Activated naive CD8-positive, alpha-beta T cell treated with anti-CD3 and anti-CD28 coated beads, Interleukin-2, amount 50 U/mL, for 24 hours (primary cell): Measurements from ENCODE around the gene MET.
A peak's percentile ranks its signal among the peaks of the same experiment; 100 is the strongest.
"Not testable (repeated sequence)": the region's sequence is repeated elsewhere in the genome, so short reads cannot be mapped to it uniquely, and the experiment has no call there.

Experiments used
- ATAC-seq: fragments of 150-1000 bp; cut with Tn5 transposase; one replicate; pipeline ENCODE4 v1.10.0; 2021
- DNase-seq: peaks from one replicate; pipeline ENCODE4 v3.0.0; 2021
- H3K27ac Mint-ChIP-seq: one replicate; pipeline ENCODE4 v1.8.0; 2021; ENCODE audit warnings: mild to moderate bottlenecking, mixed read lengths
- H3K27me3 Mint-ChIP-seq: one replicate; pipeline ENCODE4 v1.8.0; 2021; ENCODE audit warnings: mixed read lengths
- H3K36me3 Mint-ChIP-seq: one replicate; pipeline ENCODE4 v1.8.0; 2021; ENCODE audit warnings: low read depth, mixed read lengths
- H3K4me1 Mint-ChIP-seq: one replicate; pipeline ENCODE4 v1.8.0; 2021; ENCODE audit warnings: mixed read lengths
- H3K4me3 Mint-ChIP-seq: one replicate; pipeline ENCODE4 v1.8.0; 2021; ENCODE audit warnings: mild to moderate bottlenecking, moderate library complexity, mixed read lengths
- H3K9me3 Mint-ChIP-seq: one replicate; pipeline ENCODE4 v1.8.0; 2021; ENCODE audit warnings: mixed read lengths

MET gene

DNA sequence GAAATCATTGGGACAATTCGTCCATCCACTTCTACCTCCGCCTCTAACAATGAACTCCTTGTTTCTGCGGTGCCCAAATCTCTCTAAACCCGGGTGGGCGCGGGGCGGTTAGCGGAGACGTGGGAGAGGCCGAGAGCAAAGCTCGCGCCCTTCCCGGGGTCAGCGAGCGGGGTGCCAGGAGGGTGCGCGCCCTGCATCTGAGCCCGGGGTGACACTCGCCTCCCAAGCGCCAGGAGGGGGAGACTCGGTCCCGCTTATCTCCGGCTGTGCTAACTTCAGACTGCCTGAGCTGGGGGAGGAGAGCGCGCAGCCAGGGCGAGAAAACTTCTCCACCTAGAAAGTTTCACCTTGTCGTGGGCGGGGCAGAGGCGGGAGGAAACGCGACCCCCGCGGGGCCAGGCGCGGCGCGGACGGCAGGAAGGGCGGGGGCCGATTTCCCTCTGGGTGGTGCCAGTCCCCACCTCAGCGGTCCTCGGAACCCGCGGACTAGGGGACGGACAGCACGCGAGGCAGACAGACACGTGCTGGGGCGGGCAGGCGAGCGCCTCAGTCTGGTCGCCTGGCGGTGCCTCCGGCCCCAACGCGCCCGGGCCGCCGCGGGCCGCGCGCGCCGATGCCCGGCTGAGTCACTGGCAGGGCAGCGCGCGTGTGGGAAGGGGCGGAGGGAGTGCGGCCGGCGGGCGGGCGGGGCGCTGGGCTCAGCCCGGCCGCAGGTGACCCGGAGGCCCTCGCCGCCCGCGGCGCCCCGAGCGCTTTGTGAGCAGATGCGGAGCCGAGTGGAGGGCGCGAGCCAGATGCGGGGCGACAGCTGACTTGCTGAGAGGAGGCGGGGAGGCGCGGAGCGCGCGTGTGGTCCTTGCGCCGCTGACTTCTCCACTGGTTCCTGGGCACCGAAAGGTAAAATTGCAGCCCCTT lies at the start of gene MET:
Gene MET, plus strand, starts transcription at position 516 of the 915 bp plus-strand sequence. CDS start 26,889 bp downstream, outside the sequence.
- H3K4me3 Mint-ChIP-seq: peak within 1 kb of the TSS; percentile 72
- no peak within 1 kb of the TSS for H3K27ac Mint-ChIP-seq
- no peaks in the 10 kb centered on the region for H3K9me3 Mint-ChIP-seq
- peaks cover 69% of the 10 kb centered on the region for H3K27me3 Mint-ChIP-seq
- no peaks in the 10 kb centered on the region for H3K36me3 Mint-ChIP-seq
- peaks cover 7% of the 10 kb centered on the region for H3K4me1 Mint-ChIP-seq
- peak; percentile 55 for DNase-seq
- peak; percentile 95 for ATAC-seq

DNA sequence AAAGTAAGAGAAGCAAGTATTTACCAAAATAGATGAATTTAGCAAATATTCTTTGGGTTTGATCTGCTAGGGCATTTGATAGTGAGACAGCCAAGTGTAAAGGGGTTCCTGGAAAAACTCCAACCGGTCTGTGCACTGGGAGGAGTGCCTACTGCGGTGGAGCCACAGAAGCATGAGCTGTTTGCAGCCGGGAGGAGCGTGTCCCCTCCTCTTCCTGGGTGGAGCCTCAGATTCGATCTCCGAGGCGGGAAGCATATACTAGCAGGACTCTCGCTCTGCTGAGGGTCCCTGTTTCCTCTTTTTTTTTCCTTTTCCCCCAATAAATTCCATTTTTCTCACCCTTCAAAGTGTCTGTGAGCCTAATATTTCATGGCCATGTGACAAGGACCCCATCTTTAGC lies 45.1 kb upstream of the MET start:
- Mint-ChIP-seq H3K27me3 (peaks cover 14% of the 10 kb centered on the region), H3K27ac (no peak overlapping the region), H3K4me1 (no peaks in the 10 kb centered on the region), H3K9me3 (no peaks in the 10 kb centered on the region), H3K4me3 (no peak overlapping the region), H3K36me3 (no peaks in the 10 kb centered on the region)
- ATAC-seq (no peak), DNase-seq (no peak)

DNA sequence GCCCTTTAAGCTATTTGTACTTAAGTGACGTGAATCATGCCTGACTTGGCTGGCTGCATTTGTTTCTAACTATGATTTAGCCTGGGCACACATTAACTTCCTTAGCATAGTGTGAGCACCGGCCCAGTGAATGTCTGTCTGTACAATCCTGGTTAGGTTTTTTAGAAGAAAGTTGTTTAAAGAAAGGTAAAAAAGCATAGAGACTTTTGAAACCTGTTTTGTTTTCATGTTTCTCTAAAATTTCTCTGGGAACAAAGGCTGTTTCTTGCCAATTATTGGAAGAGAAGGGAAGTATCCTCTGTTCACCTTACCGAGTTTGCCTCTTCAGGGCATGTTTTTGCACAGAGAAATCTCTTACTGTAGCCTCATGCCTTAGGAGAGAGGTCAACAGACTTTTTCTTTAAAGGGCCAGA lies 42.9 kb upstream of the MET start:
- ATAC-seq (no peak), DNase-seq (no peak)
- no peak overlapping the region for H3K4me3 Mint-ChIP-seq
- H3K27me3 Mint-ChIP-seq: peaks cover 7% of the 10 kb centered on the region
- no peaks in the 10 kb centered on the region for H3K36me3 Mint-ChIP-seq
- H3K4me1 Mint-ChIP-seq: no peaks in the 10 kb centered on the region
- no peaks in the 10 kb centered on the region for H3K9me3 Mint-ChIP-seq
- no peak overlapping the region for H3K27ac Mint-ChIP-seq

DNA sequence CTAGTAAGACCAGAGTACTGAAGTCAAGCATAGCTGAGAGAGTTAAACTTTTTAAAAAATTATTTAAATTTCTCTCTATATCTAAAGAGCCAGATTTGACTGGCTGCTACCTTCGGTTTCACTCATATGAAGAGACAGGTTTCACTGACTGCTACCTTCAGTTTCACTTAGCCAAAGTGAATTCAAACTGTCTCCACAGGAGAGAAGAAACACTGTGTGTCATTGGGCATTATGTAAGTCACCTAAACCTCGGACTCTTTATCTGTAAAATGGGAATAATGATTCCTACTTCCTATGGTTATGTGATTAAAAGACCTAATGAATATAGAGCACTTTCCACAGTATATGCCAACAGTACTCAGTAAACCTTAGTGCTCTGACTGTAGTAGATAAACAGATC lies 41.6 kb upstream of the MET start:
- DNase-seq (no peak), ATAC-seq (peak; percentile 63)
- H3K27me3 Mint-ChIP-seq: peaks cover 5% of the 10 kb centered on the region

DNA sequence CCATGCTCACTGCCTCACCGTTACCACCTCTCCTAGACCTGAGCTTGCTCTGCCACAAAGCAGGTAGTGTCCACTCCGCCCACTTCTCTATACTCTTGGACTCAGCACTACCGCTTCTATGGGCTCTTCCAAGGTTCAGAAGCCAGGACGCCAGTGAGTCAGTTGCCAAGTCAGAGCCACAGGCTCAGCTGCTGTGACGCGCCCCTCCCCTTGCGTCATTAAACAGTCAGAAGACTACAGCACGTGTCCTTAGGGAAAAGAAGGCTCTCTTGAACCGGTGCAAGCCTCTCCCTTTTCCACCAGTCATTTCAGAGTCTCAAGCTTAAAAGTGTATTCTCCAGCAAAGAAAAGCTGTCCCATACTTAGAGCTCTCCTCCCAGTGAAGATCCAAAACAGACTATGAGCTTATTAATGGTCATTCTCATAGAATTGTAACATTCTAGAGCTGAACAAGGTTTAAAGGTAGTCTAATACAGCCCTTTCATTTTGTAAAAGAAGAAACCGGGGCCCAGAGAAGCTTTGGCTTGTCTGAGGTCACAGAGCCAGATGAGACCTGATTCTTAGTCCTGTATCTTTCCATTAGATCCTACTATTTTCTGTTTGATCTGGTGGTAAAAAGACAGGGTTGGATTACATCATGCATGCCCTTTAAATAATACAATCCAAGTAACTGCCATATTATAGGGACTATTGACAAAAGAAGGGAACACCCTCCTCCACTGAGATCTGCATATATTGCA lies 40.9 kb upstream of the MET start:
- Mint-ChIP-seq H3K4me1 (no peaks in the 10 kb centered on the region), H3K9me3 (no peaks in the 10 kb centered on the region), H3K36me3 (no peaks in the 10 kb centered on the region), H3K27ac (no peak overlapping the region), H3K27me3 (peaks cover 4% of the 10 kb centered on the region), H3K4me3 (no peak overlapping the region)
- DNase-seq (no peak), ATAC-seq (no peak)

More for the DNA sequence above, 41.6 kb upstream of the MET start:
- no peak overlapping the region for H3K27ac Mint-ChIP-seq
- no peaks in the 10 kb centered on the region for H3K36me3 Mint-ChIP-seq
- no peaks in the 10 kb centered on the region for H3K9me3 Mint-ChIP-seq
- H3K4me1 Mint-ChIP-seq: no peaks in the 10 kb centered on the region
- no peak overlapping the region for H3K4me3 Mint-ChIP-seq

DNA sequence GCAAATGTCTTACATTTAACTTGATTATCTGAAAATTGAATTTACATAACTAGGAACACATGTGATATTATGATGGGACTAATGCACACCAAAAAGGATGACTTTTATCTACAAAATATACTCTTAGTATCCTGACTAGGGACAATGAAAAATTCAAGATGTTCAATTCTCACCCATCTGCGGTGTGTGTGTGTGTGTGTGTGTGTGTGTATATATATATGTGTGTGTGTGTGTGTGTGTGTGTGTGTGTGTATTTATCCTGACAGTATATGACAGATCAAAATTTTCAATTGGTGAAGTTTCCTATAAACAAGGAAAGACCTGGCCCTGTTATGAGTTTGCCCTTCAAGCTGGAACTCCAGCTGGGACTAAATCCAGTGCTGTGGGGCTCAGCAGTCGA lies 40.3 kb upstream of the MET start:
- Mint-ChIP-seq H3K27ac (no peak overlapping the region), H3K4me1 (no peaks in the 10 kb centered on the region), H3K4me3 (no peak overlapping the region), H3K27me3 (peaks cover 5% of the 10 kb centered on the region), H3K36me3 (no peaks in the 10 kb centered on the region), H3K9me3 (no peaks in the 10 kb centered on the region)
- ATAC-seq (no peak), DNase-seq (no peak)

DNA sequence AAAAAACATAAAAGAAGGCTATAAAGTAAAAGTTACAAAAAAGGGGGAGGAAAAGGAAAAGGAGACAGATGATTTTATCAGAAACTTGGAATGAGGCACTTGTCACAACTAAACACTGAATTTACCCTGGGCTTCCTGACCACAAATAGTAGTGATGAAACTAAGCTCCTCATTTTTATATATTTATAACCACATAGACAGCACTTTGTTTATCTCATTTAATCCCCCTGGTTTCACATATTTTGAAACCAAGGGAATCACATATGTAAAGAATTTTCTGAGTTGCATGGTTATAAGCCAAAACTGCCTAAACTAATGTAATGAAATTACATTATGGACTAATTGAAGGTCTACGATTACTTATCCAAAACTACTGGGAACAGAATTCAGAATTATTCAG lies 39.6 kb upstream of the MET start:
- DNase-seq (no peak), ATAC-seq (no peak)
- Mint-ChIP-seq H3K27ac (no peak overlapping the region), H3K9me3 (no peaks in the 10 kb centered on the region), H3K4me1 (no peaks in the 10 kb centered on the region), H3K36me3 (no peaks in the 10 kb centered on the region), H3K27me3 (peaks cover 5% of the 10 kb centered on the region), H3K4me3 (no peak overlapping the region)

DNA sequence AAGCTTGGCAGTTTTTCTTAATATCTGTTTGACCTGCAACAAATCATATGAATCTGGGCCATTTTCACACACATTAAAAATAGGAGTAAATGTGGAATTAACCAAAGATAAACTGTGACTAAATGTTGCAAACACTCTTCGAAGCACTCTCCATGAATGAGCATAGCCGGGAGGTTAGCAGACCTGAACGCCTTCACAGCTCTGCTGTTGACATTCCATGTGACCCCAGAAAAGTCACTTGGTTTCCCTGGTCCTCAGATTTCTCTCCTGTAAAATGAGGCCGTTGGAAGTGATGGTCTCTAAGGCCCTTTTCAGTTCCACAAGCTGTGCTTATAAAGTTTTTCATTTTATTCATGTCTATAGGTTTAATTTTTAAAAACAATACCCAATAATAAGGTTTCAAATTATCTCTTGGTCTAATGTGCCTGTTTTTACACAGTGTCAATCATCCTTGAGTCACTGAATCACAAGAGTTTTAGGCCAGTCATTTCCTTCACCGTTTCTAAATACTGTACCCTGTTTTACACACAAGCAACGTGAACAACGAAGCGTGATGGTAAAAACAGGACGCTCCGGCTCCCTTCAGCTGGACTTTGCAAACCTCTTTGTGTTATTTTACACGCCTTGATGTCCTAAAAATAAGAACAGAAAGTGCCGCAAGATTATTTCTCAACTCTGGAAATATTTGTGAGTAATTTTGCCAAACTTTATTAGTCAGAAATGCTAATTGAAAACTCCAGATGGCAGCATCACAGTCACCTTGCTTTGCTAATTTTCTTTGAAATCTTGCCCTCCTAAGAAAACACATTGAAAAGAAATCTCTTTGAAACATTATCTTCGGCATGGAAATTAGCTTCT lies 38.6 kb upstream of the MET start:
- Mint-ChIP-seq H3K36me3 (no peaks in the 10 kb centered on the region), H3K9me3 (no peaks in the 10 kb centered on the region), H3K27ac (no peak overlapping the region), H3K4me1 (no peaks in the 10 kb centered on the region), H3K27me3 (peaks cover 3% of the 10 kb centered on the region), H3K4me3 (no peak overlapping the region)
- ATAC-seq (no peak), DNase-seq (no peak)

DNA sequence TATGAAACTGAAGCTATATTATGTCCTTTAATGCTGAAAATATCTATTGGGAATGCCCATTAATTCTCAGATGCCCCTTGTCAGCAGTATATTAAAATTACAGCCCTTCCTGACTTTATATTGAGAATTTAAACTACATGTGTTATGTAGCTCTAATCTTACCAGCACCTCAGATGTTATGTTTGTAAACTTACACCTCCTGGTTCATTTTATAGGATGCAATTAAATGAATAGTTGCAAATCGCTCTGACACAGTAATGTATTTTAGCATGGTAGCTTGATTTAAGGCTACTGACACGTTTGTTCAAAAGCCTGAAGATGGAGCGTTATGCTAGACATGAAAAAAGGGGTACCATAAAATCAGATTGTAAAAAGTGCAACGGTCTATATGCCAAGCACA lies 35.0 kb upstream of the MET start:
- DNase-seq: no peak
- Mint-ChIP-seq H3K4me3 (no peak overlapping the region), H3K4me1 (no peaks in the 10 kb centered on the region), H3K27ac (no peak overlapping the region), H3K9me3 (no peaks in the 10 kb centered on the region), H3K36me3 (no peaks in the 10 kb centered on the region), H3K27me3 (peaks cover 3% of the 10 kb centered on the region)
- ATAC-seq: no peak

DNA sequence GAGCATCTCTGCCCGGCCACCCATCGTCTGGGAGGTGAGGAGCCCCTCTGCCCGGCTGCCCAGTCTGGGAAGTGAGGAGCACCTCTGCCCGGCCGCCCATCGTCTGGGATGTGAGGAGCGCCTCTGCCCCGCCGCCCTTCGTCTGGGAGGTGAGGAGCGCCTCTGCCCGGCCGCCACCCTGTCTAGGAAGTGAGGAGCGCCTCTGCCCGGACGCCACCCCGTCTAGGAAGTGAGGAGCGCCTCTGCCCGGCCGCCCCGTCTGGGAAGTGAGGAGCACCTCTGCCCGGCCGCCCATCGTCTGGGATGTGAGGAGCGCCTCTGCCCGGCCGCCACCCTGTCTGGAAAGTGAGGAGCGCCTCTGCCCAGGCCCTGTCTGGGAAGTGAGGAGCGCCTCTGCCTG lies 33.4 kb upstream of the MET start:
- H3K9me3 Mint-ChIP-seq, H3K4me1 Mint-ChIP-seq, H3K27me3 Mint-ChIP-seq, ATAC-seq, H3K36me3 Mint-ChIP-seq, H3K27ac Mint-ChIP-seq, DNase-seq, H3K4me3 Mint-ChIP-seq: not testable (repeated sequence)

DNA sequence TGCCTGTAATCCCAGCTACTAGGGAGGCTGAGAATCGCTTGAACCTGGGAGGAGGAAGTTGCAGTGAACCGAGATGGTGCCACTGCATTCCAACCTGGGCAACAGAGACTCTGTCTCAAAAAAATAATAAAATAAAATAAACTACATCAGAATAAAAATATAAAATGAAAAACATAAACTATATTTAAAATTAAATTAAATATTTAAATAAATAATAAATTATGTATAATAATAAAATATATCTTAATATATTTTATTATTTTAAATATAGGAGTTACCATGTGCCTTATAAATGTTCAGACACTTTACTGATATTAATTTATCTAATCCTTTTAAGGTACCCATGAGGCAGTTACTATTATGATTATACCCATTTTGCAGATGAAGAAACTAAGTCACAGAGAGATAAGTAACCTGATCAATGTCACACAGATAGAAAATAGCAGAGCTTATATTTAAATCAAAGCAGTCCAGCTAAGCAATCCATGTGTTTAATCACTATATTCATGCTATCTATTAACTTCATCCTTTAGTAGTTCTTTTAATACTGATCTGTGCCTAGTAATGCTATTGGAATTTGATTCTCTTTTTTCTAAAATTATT lies 30.3 kb upstream of the MET start:
- ATAC-seq: no peak
- no peak overlapping the region for H3K4me3 Mint-ChIP-seq
- no peaks in the 10 kb centered on the region for H3K4me1 Mint-ChIP-seq
- H3K9me3 Mint-ChIP-seq: no peaks in the 10 kb centered on the region
- H3K27me3 Mint-ChIP-seq: peaks cover 6% of the 10 kb centered on the region
- no peak overlapping the region for H3K27ac Mint-ChIP-seq
- no peak for DNase-seq
- H3K36me3 Mint-ChIP-seq: no peaks in the 10 kb centered on the region

DNA sequence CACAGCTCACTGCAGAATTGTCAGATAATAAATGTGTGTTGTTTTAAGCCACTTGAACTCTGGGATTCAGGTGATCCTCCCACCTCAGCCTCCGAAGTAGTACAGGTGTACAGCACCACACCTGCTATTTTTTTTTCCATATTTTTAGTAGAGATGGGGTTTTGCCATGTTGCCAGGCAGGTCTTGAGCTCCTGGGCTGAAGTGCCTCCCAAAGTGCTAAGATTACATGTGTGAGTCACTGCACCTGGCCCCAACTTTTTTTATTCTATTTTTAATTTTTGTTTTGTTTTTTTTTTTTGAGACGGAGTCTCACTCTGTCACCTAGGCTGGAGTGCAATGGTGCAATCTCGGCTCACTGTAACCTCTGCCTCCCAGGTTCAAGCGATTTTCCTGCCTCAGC lies 28.8 kb upstream of the MET start:
- not testable (repeated sequence) for DNase-seq, H3K36me3 Mint-ChIP-seq, ATAC-seq, H3K27me3 Mint-ChIP-seq, H3K27ac Mint-ChIP-seq, H3K4me1 Mint-ChIP-seq, H3K9me3 Mint-ChIP-seq, H3K4me3 Mint-ChIP-seq

DNA sequence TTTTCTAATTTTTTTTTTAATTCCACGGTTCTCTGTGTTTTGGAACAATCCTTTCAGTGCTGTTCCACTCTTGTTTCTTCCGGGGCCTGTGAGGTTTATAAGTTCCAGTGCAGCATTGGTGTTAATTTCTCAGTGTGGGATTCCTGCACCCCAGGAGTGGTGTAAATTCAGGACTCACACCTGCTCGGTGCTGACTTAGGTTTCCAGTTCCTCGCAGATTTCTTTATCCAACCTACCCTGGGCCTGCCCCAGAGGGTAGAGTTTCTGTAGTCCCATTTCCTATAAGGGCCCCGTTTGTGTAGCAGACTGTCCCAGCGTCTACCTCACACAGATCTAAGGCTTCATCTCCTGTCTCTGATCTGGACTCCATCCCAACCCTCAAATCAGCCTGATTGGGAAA lies 27.4 kb upstream of the MET start:
- H3K27me3 Mint-ChIP-seq: peaks cover 11% of the 10 kb centered on the region
- DNase-seq (no peak), ATAC-seq (no peak)
- no peaks in the 10 kb centered on the region for H3K4me1 Mint-ChIP-seq
- H3K36me3 Mint-ChIP-seq: no peaks in the 10 kb centered on the region
- H3K27ac Mint-ChIP-seq: no peak overlapping the region
- no peaks in the 10 kb centered on the region for H3K9me3 Mint-ChIP-seq
- no peak overlapping the region for H3K4me3 Mint-ChIP-seq

DNA sequence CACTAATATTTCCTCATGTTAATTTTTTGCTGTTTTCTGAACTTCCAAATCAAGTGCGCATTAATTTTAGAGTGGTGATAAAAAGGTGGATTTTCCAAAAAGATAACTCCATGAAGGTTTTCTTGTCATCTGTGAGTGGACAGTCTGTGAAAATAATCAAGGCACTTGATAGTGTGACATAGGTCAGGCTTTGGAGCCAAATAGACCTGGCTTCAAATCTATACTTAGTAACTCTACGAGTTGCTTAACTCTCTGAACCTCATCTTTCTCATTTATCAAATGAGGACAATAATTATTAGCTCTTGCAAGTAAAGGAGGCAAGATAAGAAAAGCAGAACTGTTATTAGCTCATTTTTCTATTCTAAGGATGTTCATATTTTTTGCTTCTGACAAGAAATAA lies 24.7 kb upstream of the MET start:
- Mint-ChIP-seq H3K4me3 (no peak overlapping the region), H3K4me1 (no peaks in the 10 kb centered on the region), H3K36me3 (no peaks in the 10 kb centered on the region), H3K9me3 (no peaks in the 10 kb centered on the region), H3K27me3 (peaks cover 14% of the 10 kb centered on the region), H3K27ac (no peak overlapping the region)
- ATAC-seq: no peak
- no peak for DNase-seq
